HG03378 (cell line): ENCODE measurements around the gene KNG1.
"Not testable (repeated sequence)": the region's sequence is repeated elsewhere in the genome, so short reads cannot be mapped to it uniquely, and the experiment has no call there.

Source experiments
- ATAC-seq: cut with Tn5 transposase; IDR thresholded peaks from one replicate; pipeline ENCODE4 v1.9.1; 2021; ENCODE audit warnings: mild to moderate bottlenecking, moderate library complexity; ENCODE audit not compliant: unreplicated experiment

KNG1 gene

GRCh38 chr3:186708983-186709679 is 8.0 kb upstream of the KNG1 start:
- no peak for ATAC-seq

DNA sequence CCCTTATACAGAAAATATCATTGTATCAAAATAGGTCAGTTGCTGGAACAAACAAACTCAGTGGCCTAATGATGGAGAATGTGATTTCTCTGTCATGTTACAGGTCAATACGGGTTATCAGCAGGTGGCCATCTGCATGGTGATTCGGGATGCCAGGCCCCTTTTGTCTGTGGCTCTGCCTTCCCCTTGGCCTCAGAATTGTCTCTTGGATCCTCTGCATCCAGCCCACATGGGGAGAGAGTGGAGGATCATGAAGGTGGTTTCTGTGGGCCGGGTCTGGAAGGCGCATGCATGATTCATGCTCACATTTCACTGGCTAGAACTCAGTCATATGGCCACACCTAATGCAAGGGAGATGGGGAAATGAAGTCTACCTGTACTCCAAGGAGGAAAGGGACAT is 6.5 kb upstream of the KNG1 start:
- not testable (repeated sequence) for ATAC-seq

- no peak for ATAC-seq
Measured at GRCh38 chr3:186713499-186713898, 3.7 kb upstream of the KNG1 start.

DNA sequence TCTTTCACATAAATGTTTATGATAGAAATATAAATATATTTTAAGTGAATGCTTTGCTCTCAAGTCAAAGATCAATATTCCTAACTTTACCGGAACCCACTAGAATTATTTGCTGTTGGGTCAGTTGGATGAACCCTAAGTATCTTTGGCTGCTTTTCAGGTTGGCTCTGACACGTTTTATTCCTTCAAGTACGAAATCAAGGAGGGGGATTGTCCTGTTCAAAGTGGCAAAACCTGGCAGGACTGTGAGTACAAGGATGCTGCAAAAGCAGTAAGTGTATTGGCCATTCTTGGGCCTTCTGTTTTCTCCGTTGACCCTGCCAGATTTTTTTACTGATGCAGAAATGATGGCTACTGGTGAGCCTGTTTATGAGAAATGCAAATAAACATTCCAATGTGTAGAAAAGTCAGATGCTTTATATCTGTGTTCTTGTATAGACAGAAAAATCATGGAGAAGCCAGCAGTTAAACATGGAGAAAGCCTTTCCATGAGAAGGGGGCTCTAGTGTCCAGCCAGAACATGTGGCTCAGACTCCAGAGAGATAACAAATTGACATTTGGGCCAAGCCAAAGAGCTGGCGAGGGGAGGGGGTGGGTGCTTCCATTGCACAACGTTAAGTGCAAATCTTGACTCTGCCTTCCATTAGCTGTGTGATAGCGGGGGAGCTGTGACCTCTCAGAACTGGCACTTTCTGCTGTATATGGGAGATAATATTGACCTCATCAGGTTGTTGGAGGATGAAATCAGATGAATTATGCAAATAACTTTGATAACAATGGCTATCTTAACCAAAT is 3.0 kb downstream of the KNG1 start:
- no peak for ATAC-seq

GRCh38 chr3:186722457-186722856 is 5.3 kb downstream of the KNG1 start:
- ATAC-seq = no peak

DNA sequence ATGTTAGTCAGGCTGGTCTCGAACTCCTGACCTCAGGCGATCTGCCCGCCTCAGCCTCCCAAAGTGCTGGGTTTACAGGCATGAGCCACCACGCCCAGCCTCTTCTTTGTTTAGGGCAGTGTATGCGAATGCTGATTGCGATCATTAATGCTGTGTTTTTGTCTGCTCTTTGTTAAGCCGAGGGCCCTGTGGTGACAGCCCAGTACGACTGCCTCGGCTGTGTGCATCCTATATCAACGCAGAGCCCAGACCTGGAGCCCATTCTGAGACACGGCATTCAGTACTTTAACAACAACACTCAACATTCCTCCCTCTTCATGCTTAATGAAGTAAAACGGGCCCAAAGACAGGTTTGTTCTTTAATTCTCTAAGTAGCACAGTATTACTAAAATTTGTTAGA is 7.8 kb downstream of the KNG1 start:
- ATAC-seq = no peak

GRCh38 chr3:186732169-186732766 is 15.1 kb downstream of the KNG1 start:
- ATAC-seq = no peak

DNA sequence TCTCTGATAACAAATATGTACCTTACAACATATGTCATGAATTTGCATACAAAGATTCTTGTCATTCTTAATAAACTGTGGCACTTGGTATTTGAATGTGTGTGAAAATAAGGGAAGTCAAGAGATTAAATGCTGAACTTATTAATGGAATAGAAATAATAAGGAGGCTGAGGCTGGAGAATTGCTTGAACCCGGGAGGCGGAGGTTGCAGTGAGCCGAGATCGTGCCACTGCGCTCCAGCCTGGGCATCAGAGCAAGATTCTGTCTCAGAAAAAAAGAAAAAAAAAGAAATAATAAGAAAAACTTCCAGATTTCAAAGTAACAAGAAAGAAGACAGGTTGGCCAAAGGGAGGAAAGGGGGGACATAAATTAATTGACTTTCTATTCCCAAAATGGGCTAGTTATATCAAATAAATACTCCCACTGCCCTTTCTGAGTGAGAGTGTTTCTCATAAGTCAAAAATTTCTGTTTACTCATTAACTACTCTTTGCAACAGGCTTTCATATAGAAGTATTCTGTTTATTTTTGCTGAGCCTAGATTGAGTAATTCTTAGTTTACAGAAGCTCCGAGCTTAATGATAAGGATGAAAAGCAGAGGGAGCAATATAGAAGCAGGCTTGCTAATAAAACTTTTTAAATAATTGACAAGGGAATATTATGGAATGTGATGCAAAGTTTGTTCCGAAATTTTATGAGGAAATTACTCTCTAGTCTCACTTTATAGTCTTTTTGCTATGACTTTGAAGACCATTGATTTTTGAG is 25.6 kb downstream of the KNG1 start:
- ATAC-seq = no peak

GRCh38 chr3:186743666-186744065 is 26.5 kb downstream of the KNG1 start:
- ATAC-seq = no peak

DNA sequence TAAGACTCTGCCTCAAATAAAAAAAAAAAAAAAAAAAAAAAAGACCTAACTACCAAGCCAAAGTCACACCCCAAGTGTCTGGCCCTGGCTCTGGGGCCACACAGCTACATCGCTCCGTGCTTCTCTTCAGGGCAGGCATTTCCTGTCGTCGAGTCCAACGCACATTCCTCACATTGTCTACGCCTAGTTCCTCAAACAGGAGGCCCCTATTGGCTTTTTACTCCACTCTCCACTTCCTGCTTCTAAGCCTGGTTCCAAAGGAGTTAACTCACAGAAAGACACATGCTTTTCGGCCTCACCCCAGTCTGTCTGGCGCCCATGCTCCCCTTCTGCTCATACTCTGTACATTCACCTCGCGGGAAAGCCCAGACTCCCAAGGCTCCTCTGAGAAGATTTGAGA is 28.8 kb downstream of the KNG1 start:
- ATAC-seq = no peak

DNA sequence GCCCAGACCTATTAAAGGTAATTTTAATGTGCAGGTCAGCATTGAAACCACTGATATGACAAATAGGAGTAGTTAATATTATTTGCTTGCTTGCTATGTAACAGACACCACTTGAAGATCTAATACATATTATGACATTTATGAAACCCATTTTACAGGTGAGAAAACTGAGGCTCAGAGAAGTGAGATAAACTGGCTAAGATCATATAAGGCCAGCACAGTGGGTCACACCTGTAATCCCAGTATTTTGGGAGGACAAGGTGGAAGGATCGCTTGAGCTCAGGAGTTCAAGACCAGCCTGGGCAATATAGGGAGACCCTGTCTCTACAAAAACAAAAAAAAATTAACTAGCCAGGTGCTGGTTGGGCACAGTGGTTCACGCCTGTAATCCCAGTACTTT is 33.2 kb downstream of the KNG1 start:
- no peak for ATAC-seq

DNA sequence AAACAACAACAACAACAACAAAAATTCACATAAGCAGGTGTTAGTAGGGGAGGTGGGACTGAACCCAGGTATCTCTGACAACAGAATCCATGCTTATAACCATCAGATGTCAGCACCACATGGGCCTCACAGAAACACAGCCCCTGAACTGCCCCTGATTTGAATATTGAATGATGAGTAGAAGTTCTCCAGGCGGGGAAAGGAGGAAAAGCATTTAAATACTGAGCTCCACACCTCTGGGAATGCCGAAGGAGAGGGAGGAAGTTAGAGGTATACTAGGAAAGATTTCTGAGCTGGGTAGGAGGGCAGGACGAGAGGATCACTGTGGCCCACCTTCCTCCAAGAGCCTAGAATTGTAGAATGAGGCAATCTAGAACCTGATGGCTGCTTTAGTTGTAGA is 34.3 kb downstream of the KNG1 start:
- ATAC-seq = no peak

DNA sequence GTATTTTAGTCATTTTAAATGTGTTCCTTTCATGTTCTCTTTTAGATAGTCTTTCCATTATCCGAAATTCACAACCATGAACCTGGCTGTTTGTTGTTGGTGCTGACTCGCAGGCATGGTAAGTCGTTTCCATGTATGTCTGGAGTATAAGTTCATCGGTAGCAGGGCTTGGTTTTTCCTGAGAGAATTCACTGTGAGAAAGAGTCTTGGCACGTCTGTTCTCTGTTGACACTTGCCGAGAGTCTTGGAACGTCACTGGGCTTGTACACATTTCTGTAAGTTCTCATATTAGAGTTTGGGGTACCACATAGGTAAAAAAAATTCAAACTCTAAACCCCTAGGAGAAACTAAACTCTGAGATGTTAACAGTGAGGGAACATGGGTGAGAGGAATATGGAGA is 36.8 kb downstream of the KNG1 start:
- no peak for ATAC-seq

- no peak for ATAC-seq
Measured at GRCh38 chr3:186754871-186755270, 37.7 kb downstream of the KNG1 start.

DNA sequence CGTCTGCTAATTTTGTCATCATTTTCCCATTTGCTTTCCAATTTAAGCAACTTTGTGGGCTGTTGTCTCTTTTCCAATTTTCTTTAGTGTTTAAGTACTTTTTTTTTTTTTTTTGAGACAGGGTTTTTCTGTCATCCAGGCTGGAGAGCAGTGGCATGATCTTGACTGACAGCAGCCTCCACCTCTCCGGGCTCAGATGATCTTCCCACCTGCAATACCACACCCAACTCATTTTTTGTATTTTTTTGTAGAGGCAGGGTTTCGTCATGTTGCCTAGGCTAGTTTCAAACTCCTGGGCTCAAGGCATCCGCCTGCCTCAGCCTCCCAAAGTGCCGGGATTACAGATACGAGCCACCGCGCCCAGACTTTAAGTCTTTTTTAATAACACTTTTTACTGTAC is 40.1 kb downstream of the KNG1 start:
- ATAC-seq = no peak

DNA sequence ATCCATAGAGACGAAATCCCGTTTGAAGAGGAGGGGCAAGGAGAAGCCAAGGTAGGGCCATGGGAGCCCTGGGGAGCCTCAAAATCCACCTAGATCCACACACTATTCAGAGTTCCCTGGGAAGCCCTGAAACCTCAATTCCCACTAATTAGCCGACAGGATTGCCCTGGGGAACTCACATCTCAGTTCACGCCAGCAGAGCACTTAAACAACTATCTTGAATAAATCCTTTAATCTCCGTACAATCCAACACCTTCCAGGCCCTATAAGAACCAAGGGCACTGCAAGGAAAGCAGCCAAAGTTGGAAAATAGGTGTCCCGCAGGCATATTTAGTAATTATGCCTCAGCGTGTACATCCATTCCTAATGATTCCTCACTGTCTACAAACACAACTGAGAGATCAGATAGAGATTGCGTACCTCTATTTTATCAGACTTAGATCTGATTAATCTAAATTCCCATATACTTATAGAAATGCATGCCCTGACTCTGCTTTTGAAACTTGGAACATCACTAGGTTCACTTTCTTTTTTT is 40.6 kb downstream of the KNG1 start:
- ATAC-seq = no peak

- ATAC-seq = no peak
Measured at GRCh38 chr3:186759231-186759930, 42.2 kb downstream of the KNG1 start.

- no peak for ATAC-seq
Measured at GRCh38 chr3:186760141-186760833, 43.1 kb downstream of the KNG1 start.

DNA sequence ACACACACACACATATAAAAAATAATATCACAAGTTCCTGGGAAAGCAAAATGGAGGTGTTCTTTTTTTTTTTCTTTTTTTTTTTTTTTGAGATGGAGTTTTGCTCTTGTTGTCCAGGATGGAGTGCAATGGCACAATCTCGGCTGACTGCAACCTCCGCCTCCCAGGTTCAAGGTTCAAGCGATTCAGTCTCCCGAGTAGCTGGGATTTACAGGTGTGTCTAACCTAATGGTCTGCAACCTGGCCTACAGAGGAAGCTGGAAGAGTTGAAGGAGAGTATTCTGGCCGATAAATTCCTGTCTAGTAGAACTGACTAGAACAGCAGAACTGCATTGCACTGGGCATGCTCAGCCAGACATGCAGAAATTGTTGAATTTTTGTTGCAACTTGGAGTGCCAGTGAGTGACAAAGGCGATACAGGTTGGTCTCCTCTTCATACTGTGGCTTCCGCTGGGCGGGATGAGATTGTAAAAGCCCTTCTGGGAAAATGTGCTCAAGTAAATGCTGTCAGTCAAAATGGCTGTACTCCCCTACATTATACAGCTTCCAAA is 43.8 kb downstream of the KNG1 start:
- no peak for ATAC-seq

- peak; percentile 20 for ATAC-seq
Measured at GRCh38 chr3:186772281-186772694, 55.1 kb downstream of the KNG1 start.
